ENCODE results near the gene LSM3.

GRCh38 chr3:14208977-14209394, 30.4 kb downstream of the LSM3 start:
- TF ChIP-seq, protein P1, sequence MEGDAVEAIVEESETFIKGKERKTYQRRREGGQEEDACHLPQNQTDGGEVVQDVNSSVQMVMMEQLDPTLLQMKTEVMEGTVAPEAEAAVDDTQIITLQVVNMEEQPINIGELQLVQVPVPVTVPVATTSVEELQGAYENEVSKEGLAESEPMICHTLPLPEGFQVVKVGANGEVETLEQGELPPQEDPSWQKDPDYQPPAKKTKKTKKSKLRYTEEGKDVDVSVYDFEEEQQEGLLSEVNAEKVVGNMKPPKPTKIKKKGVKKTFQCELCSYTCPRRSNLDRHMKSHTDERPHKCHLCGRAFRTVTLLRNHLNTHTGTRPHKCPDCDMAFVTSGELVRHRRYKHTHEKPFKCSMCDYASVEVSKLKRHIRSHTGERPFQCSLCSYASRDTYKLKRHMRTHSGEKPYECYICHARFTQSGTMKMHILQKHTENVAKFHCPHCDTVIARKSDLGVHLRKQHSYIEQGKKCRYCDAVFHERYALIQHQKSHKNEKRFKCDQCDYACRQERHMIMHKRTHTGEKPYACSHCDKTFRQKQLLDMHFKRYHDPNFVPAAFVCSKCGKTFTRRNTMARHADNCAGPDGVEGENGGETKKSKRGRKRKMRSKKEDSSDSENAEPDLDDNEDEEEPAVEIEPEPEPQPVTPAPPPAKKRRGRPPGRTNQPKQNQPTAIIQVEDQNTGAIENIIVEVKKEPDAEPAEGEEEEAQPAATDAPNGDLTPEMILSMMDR (IDR thresholded peaks at IDR 0.05): no peak
- no peak for TF ChIP-seq POLR2A (IDR thresholded peaks at IDR 0.05)

Measured in ovary (tissue), 3 donors.